GM10266 (cell line): ENCODE measurements around the gene MTG2.

Experiments
- DNase-seq: peaks from one replicate; pipeline ENCODE4 v3.0.0; 2012; ENCODE audit errors: extremely low spot score
- TF ChIP-seq, protein P1 (sequence below): IDR thresholded peaks from 2 replicates; pipeline ENCODE4 v1.5.1; 2012; ENCODE audit warnings: mild to moderate bottlenecking, low read depth; ENCODE audit not compliant: control insufficient read depth, insufficient read depth; ENCODE audit errors: missing control alignments

MTG2 gene

DNA sequence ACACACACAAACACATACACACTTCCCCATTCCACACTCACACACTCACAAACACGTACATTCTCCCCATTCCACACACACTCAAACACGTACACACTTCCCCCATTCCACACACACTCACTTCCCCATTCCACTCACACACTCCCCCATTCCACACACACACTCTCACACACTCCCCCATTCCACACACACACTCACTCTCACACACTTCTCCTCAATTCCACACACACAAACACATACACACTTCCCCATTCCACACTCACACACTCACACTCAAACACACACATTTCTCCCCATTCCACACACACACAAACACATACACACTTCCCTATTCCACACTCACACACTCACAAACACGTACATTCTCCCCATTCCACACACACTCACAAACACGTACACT, 46.8 kb downstream of the MTG2 start:
- TF ChIP-seq, protein P1, sequence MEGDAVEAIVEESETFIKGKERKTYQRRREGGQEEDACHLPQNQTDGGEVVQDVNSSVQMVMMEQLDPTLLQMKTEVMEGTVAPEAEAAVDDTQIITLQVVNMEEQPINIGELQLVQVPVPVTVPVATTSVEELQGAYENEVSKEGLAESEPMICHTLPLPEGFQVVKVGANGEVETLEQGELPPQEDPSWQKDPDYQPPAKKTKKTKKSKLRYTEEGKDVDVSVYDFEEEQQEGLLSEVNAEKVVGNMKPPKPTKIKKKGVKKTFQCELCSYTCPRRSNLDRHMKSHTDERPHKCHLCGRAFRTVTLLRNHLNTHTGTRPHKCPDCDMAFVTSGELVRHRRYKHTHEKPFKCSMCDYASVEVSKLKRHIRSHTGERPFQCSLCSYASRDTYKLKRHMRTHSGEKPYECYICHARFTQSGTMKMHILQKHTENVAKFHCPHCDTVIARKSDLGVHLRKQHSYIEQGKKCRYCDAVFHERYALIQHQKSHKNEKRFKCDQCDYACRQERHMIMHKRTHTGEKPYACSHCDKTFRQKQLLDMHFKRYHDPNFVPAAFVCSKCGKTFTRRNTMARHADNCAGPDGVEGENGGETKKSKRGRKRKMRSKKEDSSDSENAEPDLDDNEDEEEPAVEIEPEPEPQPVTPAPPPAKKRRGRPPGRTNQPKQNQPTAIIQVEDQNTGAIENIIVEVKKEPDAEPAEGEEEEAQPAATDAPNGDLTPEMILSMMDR, result no peak
- no peak for DNase-seq

DNA sequence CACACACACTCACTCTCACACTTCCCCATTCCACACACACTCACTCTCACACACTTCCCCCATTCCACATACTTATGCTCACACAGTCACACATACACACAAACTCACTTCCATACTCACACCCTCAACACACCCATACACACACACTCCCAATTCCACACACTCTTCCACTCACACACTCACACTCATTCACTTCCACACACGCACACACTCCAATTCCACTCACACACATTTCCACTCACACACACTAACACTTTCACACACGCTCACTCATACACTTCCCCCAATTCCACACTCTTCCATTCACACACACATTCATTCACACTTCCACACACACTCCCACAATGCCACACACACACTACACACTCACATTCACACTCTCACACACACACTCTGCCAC, 47.4 kb downstream of the MTG2 start:
- DNase-seq, result no peak
- TF ChIP-seq, protein P1, result no peak

DNA sequence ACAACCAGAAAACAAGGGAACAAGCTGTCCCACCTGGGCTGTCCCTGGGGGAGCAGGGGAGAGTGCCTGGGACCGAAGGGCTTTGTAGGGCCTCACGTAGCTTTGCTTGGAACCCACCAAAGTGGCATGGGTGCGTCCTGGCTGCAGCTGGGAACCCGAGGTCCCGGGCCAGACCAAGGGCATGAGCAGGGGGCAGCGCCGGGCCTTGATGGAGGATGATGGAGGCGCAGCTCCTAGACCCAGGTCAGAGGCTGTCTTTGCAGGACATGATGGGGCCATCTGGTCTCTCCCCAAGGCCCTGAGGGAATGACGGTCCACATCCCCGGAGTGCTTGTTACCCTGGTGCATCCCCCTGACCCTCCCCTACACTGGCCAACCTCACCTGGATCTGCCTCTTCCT, 47.9 kb downstream of the MTG2 start:
- no peak for DNase-seq
- TF ChIP-seq, protein P1, result no peak

DNA sequence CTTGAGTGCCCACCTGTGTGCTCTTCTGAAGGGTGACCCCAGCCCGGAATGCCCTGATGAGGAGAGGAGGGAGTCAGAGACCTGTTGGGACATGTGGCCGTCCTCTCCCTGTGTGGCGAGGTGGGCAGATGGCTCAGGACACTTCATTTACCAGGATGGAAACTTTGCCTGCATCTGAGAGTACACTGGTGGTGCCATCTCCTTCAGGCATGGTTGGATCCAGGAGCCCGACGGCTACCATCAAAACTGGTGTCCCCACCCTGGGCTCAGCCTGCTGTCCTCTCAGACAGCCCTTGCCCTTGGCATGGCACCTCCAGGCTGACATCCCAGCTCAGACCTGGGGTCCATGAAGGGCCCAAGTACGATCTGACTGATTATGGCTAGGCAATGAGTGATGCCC, 48.5 kb downstream of the MTG2 start:
- no peak for DNase-seq
- TF ChIP-seq, protein P1, result no peak

DNA sequence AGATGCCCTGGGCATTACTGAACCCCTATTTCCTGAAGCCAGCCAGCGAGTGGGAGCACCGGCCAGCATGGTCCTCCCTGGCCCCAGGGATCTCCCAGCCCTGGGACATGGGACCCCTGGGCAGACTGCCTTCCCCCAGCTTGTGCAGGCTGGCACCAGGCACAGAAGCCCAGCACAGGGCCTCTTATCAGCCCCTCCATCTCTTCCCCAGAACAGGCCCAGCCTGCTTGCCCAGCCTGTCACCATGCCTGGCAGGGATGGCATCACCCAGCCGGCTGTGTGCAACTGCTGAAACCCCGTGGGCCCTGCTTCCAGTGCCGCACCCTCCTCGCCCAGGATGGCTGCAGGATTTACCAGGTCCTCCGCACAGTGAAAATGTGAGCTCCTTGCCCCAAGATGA, 49.4 kb downstream of the MTG2 start:
- TF ChIP-seq, protein P1, result no peak
- DNase-seq, result no peak

DNA sequence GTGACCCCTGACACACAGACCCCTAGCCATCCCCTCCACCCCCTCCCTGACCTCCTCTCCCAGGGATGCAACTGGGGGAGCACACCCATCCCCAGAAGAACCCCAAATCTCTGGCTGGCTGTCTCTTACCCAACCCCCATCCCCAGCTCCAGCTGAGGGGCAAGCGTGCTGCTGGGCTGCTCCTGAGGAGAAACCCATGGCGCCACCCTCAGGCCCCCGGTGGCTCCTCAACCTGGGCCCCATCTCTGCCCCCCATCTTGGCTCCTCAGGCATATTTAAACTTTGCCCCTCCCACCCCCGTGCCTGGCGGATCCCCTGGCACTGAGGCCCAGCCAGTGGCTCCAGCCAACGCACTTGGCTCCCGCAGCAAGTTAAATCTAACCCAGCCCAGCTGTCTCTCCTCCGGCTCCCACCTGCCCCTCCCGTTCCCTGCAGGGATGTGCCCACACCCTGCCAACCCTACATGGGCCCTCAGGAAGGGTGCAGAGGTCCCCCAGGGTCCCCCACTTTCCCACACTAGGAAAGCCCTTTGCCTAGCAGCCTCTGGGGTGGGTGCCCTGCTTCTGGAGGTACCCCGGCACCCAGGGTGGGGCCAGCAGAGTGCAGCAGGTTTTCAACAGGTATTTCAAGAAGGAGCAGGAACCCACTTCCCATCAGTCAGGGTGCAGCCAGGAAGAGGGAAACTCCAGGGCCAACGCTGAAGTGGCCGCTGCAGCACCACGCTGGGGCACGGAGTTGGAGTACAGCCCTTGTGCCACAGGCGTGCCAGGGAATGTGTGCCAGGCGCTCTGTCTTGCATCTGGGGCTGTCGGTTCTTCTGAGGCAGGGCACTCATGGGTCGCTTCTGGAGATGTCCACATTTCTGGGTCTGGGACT, 50.2 kb downstream of the MTG2 start:
- no peak for DNase-seq
- TF ChIP-seq, protein P1, result no peak

DNA sequence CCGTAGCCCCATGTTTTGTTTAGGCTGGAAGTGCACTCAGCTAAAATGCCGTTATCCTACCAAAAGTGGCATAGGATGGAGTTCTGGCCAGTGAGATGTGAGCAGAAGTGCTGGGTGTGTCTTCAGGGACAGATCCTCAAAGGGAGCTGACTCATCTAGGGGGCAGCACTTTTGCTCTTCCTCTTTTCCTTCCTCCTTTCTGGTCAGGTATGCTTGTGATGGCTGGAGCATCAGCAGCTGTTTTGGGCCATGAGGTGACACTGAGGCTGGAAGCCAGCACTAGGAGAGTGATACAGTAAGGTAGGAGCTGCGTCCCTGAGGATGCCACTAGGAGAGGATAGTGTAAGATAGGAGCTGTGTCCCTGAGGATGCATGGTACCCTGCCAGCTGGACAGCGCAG, 50.9 kb downstream of the MTG2 start:
- DNase-seq, result no peak
- TF ChIP-seq, protein P1, result no peak
